ENCODE results near the gene CDC42BPG.

Gene CDC42BPG

DNA sequence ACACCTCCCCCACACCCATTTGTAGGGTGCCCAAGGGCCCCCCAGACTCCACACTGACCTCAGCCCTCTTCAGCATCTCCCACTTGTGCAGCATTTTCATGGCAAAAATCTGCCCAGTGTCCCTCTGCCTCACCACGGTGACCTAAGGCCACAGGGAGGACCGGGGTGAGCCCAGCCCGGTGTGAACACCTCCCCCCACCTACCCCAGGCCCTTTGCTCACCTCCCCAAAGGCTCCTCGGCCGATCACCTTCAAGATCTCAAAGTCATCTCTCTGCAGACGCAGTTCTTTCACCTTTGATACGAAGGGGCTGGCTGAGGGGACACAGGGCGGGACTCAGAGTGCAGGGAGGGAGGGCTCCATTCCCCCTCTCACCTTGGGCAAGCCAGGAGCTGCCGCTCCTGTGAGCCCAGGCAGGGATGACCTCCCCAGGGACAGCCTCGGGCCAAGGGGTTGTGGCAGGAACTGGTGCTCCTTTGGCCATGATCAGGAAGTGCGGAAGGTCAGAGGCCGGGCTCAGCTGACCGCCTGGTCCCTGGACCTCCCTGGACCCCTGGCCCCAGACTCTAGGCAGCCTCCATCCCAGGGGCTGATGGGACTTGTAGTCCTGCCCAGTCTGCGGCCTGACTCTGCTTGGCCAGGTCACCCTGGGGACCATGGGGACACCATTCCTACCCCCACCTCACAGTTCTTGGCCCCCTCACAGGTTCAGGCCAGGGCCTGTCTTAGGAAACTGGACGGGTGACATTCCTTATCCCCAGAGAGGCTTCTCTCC is 2.7 kb downstream of the CDC42BPG start:
- Histone ChIP-seq H3K27ac (no peak overlapping the region), H3K4me3 (no peak overlapping the region)
- TF ChIP-seq, protein P1, sequence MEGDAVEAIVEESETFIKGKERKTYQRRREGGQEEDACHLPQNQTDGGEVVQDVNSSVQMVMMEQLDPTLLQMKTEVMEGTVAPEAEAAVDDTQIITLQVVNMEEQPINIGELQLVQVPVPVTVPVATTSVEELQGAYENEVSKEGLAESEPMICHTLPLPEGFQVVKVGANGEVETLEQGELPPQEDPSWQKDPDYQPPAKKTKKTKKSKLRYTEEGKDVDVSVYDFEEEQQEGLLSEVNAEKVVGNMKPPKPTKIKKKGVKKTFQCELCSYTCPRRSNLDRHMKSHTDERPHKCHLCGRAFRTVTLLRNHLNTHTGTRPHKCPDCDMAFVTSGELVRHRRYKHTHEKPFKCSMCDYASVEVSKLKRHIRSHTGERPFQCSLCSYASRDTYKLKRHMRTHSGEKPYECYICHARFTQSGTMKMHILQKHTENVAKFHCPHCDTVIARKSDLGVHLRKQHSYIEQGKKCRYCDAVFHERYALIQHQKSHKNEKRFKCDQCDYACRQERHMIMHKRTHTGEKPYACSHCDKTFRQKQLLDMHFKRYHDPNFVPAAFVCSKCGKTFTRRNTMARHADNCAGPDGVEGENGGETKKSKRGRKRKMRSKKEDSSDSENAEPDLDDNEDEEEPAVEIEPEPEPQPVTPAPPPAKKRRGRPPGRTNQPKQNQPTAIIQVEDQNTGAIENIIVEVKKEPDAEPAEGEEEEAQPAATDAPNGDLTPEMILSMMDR (IDR thresholded peaks at IDR 0.05), result no peak
- no peak for DNase-seq (ENCODE audit: low spot score)

DNA sequence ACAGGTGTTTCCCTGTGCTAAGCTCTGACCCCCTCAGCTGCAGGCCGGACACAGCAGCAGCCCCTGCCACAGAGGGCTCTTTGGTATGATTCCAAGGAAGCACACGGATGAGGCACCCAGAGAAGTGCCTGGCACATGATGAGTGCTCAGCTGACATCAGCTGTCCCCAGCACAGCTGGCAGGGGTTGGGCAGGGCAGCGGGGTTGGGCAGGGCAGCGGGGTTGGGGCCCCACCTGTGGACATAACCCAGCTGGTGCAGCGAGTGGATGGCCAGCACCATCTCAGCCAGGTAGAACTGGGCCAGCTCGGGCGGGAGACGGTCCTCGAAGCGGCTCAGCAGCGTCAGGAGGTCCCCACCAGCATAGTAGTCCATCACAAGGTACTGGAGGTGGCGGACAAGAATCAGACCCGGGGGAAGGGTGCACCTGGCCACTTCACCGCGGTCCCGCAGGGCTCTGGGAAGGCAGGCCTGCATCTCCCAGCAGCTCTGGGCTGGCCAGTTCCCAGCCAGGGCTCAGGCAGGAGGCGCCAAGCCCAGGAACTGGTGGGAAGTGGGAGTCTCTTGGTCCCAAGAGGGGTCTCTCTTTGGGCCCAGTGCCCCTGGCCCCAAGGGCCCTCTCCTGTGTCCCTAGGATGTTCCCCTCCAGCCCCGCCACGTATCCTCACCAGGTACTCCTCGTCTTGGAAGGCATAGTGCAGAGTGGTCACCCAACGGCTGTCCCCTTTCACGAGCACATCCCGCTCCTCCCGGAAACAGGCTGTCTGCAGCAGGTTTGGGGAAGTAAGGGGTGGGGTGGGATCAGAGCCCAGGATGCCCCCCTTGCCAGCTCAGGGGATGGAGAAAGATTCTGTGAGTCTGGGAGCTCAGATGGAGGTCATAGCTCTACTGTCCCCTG is 4.3 kb downstream of the CDC42BPG start:
- TF ChIP-seq, protein P1 (IDR thresholded peaks at IDR 0.05), result no peak
- Histone ChIP-seq H3K4me3 (no peak overlapping the region), H3K27ac (no peak overlapping the region)
- no peak for DNase-seq (ENCODE audit: low spot score)

DNA sequence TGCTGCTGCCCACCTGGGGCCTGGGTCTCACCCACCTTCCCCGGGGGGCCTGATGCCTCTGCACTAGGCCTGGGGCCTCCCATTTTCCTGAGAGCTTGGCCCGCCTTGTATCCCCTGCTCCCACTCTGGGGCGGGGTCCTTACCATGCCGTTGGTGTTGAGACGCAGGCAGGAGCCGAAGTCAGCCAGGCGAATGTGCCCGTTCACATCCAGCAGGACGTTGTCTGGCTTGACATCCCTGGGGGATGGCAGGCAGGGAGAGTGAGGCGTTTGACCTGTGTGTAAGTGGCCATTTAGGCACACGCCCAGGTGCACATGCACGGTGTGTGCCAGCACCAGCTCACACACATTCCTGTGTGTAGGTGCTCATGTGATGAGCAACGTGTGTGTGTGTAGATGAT is 5.1 kb downstream of the CDC42BPG start:
- TF ChIP-seq, protein P1 (IDR thresholded peaks at IDR 0.05), result no peak
- H3K4me3 ChIP-seq, result no peak overlapping the region
- no peak for DNase-seq (ENCODE audit: low spot score)

DNA sequence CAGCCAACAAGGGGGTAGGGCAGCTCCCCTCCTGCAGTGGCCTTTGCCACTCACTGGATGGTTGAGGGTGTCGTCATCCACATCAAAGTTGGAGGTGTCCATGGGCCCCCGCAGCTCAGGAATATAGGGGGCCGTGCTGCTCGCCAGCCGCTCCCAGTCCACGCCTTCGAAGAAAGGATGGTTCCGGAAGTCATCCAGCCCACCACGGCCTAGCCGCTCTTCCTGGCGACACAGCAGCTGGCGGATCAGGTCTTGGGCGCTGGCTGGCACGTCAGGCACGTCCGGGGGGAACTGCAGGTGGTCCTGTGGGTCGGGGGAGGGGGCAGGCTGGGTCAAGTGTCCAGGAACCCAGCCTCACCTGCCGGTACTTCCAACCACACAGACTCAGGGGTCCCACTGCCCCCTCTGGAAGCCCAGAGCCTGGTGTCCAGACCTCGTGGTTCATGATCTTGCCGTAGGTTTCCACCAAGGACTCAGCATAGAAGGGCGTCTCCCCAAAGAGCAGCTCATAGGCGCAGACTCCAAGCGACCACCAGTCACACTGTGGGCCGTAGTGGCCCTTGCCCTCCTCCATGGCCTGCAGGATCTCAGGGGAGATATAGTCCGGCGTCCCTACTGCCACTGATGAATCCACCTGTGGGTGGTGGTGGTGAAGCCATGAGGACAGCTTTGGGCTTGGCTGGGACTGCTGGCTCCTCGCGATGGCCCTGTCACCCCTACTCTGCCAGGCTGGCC is 5.7 kb downstream of the CDC42BPG start:
- TF ChIP-seq, protein P1 (IDR thresholded peaks at IDR 0.05), result no peak
- Histone ChIP-seq H3K27ac (no peak overlapping the region), H3K4me3 (no peak overlapping the region)
- no peak for DNase-seq (ENCODE audit: low spot score)

More for the DNA sequence above, 5.1 kb downstream of the CDC42BPG start:
- H3K27ac ChIP-seq, result no peak overlapping the region

DNA sequence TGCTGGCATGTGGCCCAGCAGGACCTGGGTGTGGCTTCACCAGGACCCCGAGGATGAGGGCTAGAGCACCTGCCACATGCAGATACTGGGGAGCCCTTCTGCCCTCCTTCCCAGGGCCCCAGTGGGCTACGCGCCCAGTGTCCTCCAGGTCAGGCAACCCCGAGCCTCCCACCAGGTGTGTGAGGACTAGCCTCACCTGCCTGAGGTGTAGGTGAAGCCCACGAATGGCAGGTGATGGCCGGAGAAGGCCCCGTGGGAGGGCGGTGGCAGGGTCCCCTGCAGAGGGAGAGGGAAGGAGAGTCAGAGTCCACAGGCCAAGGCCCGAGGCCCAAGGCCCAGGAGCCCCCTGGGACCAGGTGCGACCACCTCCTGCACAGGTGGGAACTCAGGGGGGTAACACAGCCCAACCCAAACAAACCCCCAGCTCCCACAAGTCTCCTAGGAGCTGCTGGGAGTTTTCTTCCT is 6.5 kb downstream of the CDC42BPG start:
- TF ChIP-seq, protein P1 (IDR thresholded peaks at IDR 0.05), result no peak
- DNase-seq (ENCODE audit: low spot score), result no peak
- Histone ChIP-seq H3K4me3 (no peak overlapping the region), H3K27ac (no peak overlapping the region)

DNA sequence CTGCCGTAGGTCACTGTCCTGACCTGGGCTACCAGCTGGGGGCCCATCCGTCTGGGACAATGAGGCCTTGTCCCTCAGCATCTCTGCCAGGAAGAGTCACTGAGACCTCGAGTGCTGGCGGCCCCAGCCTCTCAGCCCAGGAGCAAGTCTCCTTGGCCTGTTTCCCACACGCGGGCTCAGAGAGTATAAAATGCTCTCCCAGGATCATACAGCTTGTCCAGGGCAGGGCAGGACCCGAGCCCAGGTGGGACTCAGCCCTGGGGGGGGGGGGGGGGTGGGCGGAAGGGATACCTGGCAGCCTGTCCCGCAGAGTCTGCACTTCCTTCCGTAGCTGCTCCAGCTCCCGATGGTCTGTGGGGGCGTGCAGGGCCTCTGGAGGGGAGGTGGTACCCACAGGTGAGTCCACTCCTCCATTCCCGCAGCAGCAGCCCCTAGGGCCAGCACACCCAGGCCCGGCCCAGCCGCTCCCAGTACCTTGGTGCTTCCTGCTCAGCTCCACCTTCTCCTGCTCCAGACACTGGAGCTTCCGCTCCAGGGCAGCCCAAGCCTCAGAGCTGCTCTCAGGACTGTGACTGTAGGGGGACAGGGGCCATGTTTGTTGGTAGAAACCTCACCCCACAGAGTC is 7.9 kb downstream of the CDC42BPG start:
- Histone ChIP-seq H3K4me3 (no peak overlapping the region), H3K27ac (no peak overlapping the region)
- TF ChIP-seq, protein P1 (IDR thresholded peaks at IDR 0.05), result no peak
- DNase-seq (ENCODE audit: low spot score), result no peak

All from coronary artery (tissue), 2 donors.